ENCODE data around the gene PRM1.

PRM1 gene

DNA sequence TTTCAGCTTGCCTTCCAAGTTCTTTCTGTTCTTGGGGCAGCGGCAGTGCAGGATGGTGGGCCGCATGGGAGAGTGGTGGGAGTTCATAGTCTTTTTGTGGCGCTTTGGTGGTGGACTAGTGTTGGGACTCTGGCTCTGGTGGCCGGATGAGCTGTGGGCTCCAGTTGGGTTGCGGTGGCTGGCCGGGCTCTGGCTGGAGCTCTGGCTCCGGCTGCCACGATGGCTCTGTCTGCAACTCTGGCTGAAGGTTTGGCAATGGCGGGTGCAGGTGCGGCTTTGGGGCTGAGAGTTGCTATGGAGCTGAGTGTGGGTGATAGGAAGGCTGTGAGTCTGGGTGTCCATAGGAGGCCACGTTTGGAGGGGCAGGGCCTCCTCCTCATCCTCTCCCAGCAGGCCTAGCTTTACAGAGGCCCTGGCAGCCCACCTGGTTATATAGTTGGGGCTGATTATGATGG is 12.2 kb downstream of the PRM1 start, which contains the start of gene TNP2:
TNP2 (minus strand) TSS at position 405 of the 455 bp plus-strand sequence; CDS start at position 342, 63 bp downstream.
- H3K4me1 ChIP-seq (ENCODE audit: control insufficient read depth, insufficient read depth, low read length), result no peaks in the 10 kb centered on the region; the same call in 1 of the 2 replicates
- no peaks in the 10 kb centered on the region for H3K36me3 ChIP-seq (ENCODE audit: control insufficient read depth, insufficient read depth, low read length)
- no peak within 1 kb of the TSS for H3K4me3 ChIP-seq (ENCODE audit: low read length)
- no CpG with 5 or more reads among the region's 11 CpGs for WGBS (ENCODE audit: insufficient coverage, insufficient read length)
- H3K9me3 ChIP-seq (ENCODE audit: control insufficient read depth, insufficient read depth, low read length), result no peaks in the 10 kb centered on the region
- DNase-seq (ENCODE audit: low read depth, low spot score), result no peak
- no peaks in the 10 kb centered on the region for H3K27me3 ChIP-seq (ENCODE audit: control insufficient read depth, insufficient read depth, low read length)
- no peak within 1 kb of the TSS for H3K27ac ChIP-seq (ENCODE audit: low read length)

GRCh38 chr16:11265124-11265523 is 16.0 kb downstream of the PRM1 start:
- Histone ChIP-seq H3K27me3 (ENCODE audit: control insufficient read depth, insufficient read depth, low read length) (no peaks in the 10 kb centered on the region), H3K4me1 (ENCODE audit: control insufficient read depth, insufficient read depth, low read length) (no peaks in the 10 kb centered on the region), H3K36me3 (ENCODE audit: control insufficient read depth, insufficient read depth, low read length) (no peaks in the 10 kb centered on the region), H3K4me3 (ENCODE audit: low read length) (no peak overlapping the region), H3K27ac (ENCODE audit: low read length) (no peak overlapping the region), H3K9me3 (ENCODE audit: control insufficient read depth, insufficient read depth, low read length) (no peaks in the 10 kb centered on the region)
- no CpG with 5 or more reads among the region's 7 CpGs for WGBS (ENCODE audit: insufficient coverage, insufficient read length)
- no peak for DNase-seq (ENCODE audit: low read depth, low spot score)

DNA sequence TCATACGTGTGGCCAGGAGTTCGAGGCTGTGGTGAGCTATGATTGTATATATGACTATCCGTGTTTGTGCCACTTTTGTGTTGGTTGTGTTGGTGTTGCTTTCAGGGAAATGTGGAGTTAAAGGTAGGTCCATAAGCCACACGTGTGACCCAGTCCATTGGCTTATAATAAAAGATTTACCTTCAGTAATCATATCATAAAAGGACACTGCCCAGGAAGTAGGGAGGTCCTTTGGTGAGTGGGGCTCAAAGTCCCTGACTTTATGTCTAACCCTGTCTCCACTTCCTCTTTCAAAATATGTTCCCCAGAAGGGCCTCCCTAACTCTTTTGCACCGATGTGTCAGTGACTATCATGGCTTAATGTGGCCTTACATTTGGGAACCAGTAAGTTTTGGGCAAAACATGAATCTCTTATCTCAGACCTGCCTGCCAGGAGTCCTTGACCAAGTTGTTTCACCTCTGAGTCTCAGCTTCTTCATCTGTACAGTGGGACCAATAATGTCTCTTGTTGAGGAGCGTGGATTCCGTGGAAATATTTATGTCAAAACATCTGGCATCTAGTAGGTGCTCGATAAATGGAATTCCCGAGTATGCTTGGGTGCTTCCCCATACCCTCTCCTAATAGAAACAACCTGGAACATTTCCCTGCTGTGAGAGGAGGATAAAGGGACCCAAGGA is 16.8 kb downstream of the PRM1 start:
- Histone ChIP-seq H3K27ac (ENCODE audit: low read length) (no peak overlapping the region), H3K4me3 (ENCODE audit: low read length) (no peak overlapping the region), H3K36me3 (ENCODE audit: control insufficient read depth, insufficient read depth, low read length) (no peaks in the 10 kb centered on the region), H3K9me3 (ENCODE audit: control insufficient read depth, insufficient read depth, low read length) (no peaks in the 10 kb centered on the region), H3K27me3 (ENCODE audit: control insufficient read depth, insufficient read depth, low read length) (no peaks in the 10 kb centered on the region), H3K4me1 (ENCODE audit: control insufficient read depth, insufficient read depth, low read length) (no peaks in the 10 kb centered on the region)
- no peak for DNase-seq (ENCODE audit: low read depth, low spot score)
- WGBS (ENCODE audit: insufficient coverage, insufficient read length), result no CpG with 5 or more reads among the region's 9 CpGs

GRCh38 chr16:11263737-11264136 is 17.4 kb downstream of the PRM1 start:
- no peak for DNase-seq (ENCODE audit: low read depth, low spot score)
- H3K27me3 ChIP-seq (ENCODE audit: control insufficient read depth, insufficient read depth, low read length), result no peaks in the 10 kb centered on the region
- WGBS (ENCODE audit: insufficient coverage, insufficient read length), result no CpG with 5 or more reads among the region's 4 CpGs
- no peaks in the 10 kb centered on the region for H3K4me1 ChIP-seq (ENCODE audit: control insufficient read depth, insufficient read depth, low read length)
- H3K36me3 ChIP-seq (ENCODE audit: control insufficient read depth, insufficient read depth, low read length), result no peaks in the 10 kb centered on the region
- no peak overlapping the region for H3K27ac ChIP-seq (ENCODE audit: low read length)
- no peak overlapping the region for H3K4me3 ChIP-seq (ENCODE audit: low read length)
- H3K9me3 ChIP-seq (ENCODE audit: control insufficient read depth, insufficient read depth, low read length), result no peaks in the 10 kb centered on the region

- Histone ChIP-seq H3K9me3 (ENCODE audit: control insufficient read depth, insufficient read depth, low read length) (no peaks in the 10 kb centered on the region), H3K36me3 (ENCODE audit: control insufficient read depth, insufficient read depth, low read length) (no peaks in the 10 kb centered on the region), H3K4me3 (ENCODE audit: low read length) (no peak overlapping the region), H3K27ac (ENCODE audit: low read length) (no peak overlapping the region), H3K27me3 (ENCODE audit: control insufficient read depth, insufficient read depth, low read length) (no peaks in the 10 kb centered on the region), H3K4me1 (ENCODE audit: control insufficient read depth, insufficient read depth, low read length) (no peaks in the 10 kb centered on the region)
- whole genome bisulfite sequencing (ENCODE audit: insufficient coverage, insufficient read length), result no CpG with 5 or more reads among the region's 8 CpGs
- DNase-seq (ENCODE audit: low read depth, low spot score), result no peak
Measured at GRCh38 chr16:11262915-11263314, 18.2 kb downstream of the PRM1 start.

DNA sequence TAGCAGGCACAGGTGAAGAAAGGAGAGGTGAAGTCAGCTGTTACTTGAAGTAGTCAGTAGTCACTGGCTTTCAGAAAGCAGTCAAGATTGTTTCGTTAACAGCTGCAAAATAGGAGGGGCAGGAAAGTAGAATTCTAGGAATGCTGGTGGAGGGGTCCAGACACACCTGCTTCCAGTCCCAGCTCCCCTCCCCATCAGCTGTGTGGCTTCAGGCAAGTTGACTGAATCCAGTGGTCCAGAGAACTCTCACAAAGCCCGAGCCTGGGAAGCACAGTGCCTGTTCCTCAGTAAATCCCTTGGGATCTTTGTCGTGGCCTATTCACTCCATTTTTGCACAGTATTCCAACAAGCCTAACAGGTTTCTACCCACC is 20.5 kb downstream of the PRM1 start:
- 0 out of 2 replicates have a peak, but pooled peaks cover 2% of the 10 kb centered on the region for H3K4me1 ChIP-seq (ENCODE audit: control insufficient read depth, insufficient read depth, low read length)
- H3K9me3 ChIP-seq (ENCODE audit: control insufficient read depth, insufficient read depth, low read length), result no peaks in the 10 kb centered on the region
- no peak for DNase-seq (ENCODE audit: low read depth, low spot score)
- H3K36me3 ChIP-seq (ENCODE audit: control insufficient read depth, insufficient read depth, low read length), result no peaks in the 10 kb centered on the region; the same call in 1 of the 2 replicates
- no peaks in the 10 kb centered on the region for H3K27me3 ChIP-seq (ENCODE audit: control insufficient read depth, insufficient read depth, low read length)
- no peak overlapping the region for H3K27ac ChIP-seq (ENCODE audit: low read length)
- WGBS (ENCODE audit: insufficient coverage, insufficient read length), result no CpG with 5 or more reads among the region's 3 CpGs
- no peak overlapping the region for H3K4me3 ChIP-seq (ENCODE audit: low read length)

DNA sequence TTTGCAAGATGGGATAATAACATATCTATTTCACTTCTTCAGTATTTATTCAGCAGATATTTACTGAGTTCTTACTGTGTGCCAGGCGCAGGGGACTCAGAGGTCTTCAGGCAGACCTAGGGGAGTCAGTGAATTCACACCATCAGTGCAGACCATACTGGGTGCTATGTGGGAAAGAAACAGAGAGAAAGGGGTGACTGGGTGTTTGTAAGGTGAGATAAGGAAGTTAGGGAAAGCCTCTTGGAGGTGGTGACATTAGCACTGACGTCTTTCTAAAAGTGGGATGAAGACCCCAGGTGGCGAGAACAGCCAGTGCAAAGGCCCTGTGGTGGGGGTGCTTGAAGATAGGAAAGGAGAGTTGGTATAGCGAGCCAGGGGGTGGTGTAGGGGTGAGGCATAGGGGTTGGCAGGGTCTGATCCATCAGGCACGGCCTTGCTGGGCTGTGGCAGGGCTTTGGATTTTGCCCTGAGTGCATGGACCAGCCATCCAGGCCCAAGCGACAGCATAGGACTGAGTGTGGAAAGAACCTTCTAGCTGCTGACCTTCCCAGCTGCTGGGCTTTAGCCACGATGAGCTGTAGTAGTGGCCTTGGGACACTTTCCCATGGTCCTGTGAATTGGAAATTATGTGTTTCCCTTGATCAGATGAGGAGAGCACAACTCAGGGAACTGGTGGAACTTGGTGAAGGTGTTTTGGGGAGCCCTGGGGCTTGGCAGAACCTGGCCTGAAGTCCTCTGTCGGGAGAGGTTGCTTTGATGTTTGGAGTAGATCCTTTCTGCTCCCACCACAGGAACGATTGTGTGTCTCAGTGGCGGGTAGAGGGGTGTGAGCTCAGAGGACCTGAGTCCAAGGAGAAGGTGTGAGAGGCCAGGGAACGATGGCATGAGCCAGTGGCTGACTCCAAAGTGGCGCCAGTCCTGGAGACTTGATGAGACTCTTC is 21.2 kb downstream of the PRM1 start:
- Histone ChIP-seq H3K36me3 (ENCODE audit: control insufficient read depth, insufficient read depth, low read length) (peaks cover 1% of the 10 kb centered on the region; the same call in 1 of the 2 replicates), H3K27me3 (ENCODE audit: control insufficient read depth, insufficient read depth, low read length) (no peaks in the 10 kb centered on the region), H3K4me1 (ENCODE audit: control insufficient read depth, insufficient read depth, low read length) (0 out of 2 replicates have a peak, but pooled peaks cover 2% of the 10 kb centered on the region), H3K27ac (ENCODE audit: low read length) (no peak overlapping the region), H3K9me3 (ENCODE audit: control insufficient read depth, insufficient read depth, low read length) (no peaks in the 10 kb centered on the region), H3K4me3 (ENCODE audit: low read length) (no peak overlapping the region)
- no CpG with 5 or more reads among the region's 12 CpGs for WGBS (ENCODE audit: insufficient coverage, insufficient read length)
- no peak for DNase-seq (ENCODE audit: low read depth, low spot score)

GRCh38 chr16:11258553-11259492 is 22.3 kb downstream of the PRM1 start:
- H3K4me3 ChIP-seq (ENCODE audit: low read length), result no peak overlapping the region
- no CpG with 5 or more reads among the region's 15 CpGs for WGBS (ENCODE audit: insufficient coverage, insufficient read length)
- H3K27me3 ChIP-seq (ENCODE audit: control insufficient read depth, insufficient read depth, low read length), result no peaks in the 10 kb centered on the region
- DNase-seq (ENCODE audit: low read depth, low spot score), result no peak
- H3K4me1 ChIP-seq (ENCODE audit: control insufficient read depth, insufficient read depth, low read length), result 0 out of 2 replicates have a peak, but pooled peaks cover 2% of the 10 kb centered on the region
- H3K36me3 ChIP-seq (ENCODE audit: control insufficient read depth, insufficient read depth, low read length), result peaks cover 5% of the 10 kb centered on the region; the same call in 1 of the 2 replicates
- no peak overlapping the region for H3K27ac ChIP-seq (ENCODE audit: low read length)
- no peaks in the 10 kb centered on the region for H3K9me3 ChIP-seq (ENCODE audit: control insufficient read depth, insufficient read depth, low read length)

- no peak for DNase-seq (ENCODE audit: low read depth, low spot score)
- 0 out of 2 replicates have a peak, but pooled peaks cover 2% of the 10 kb centered on the region for H3K4me1 ChIP-seq (ENCODE audit: control insufficient read depth, insufficient read depth, low read length)
- no peak overlapping the region for H3K27ac ChIP-seq (ENCODE audit: low read length)
- peaks cover 8% of the 10 kb centered on the region; the same call in 1 of the 2 replicates for H3K36me3 ChIP-seq (ENCODE audit: control insufficient read depth, insufficient read depth, low read length)
- H3K4me3 ChIP-seq (ENCODE audit: low read length), result peak overlapping the region; percentile 93; the same call in 1 of the 2 replicates
- H3K27me3 ChIP-seq (ENCODE audit: control insufficient read depth, insufficient read depth, low read length), result no peaks in the 10 kb centered on the region
- no CpG with 5 or more reads among the region's 21 CpGs for WGBS (ENCODE audit: insufficient coverage, insufficient read length)
- H3K9me3 ChIP-seq (ENCODE audit: control insufficient read depth, insufficient read depth, low read length), result no peaks in the 10 kb centered on the region
Measured at GRCh38 chr16:11257131-11257938, 23.8 kb downstream of the PRM1 start.
